HG03442 (cell line): ENCODE data around the gene LRIT2.
"Not testable (repeated sequence)": the region's sequence is repeated elsewhere in the genome, so short reads cannot be mapped to it uniquely, and the experiment has no call there.

Experiments used
- ATAC-seq: cut with Tn5 transposase; IDR thresholded peaks from one replicate; pipeline ENCODE4 v1.9.1; 2021; ENCODE audit warnings: mild to moderate bottlenecking, moderate library complexity; ENCODE audit not compliant: unreplicated experiment

Gene LRIT2

GRCh38 chr10:84188815-84189214 lies 36.5 kb downstream of the LRIT2 start:
- ATAC-seq = no peak

GRCh38 chr10:84185526-84186175 lies 39.7 kb downstream of the LRIT2 start:
- ATAC-seq = no peak

- ATAC-seq = no peak
Measured at GRCh38 chr10:84184517-84184916, 40.8 kb downstream of the LRIT2 start.

GRCh38 chr10:84181631-84182030 lies 43.7 kb downstream of the LRIT2 start:
- no peak for ATAC-seq

GRCh38 chr10:84180386-84180785 lies 45.0 kb downstream of the LRIT2 start:
- not testable (repeated sequence) for ATAC-seq

- ATAC-seq = peak; percentile 93
Measured at GRCh38 chr10:84179059-84179710, 46.2 kb downstream of the LRIT2 start.

GRCh38 chr10:84178160-84178609 lies 47.2 kb downstream of the LRIT2 start:
- no peak for ATAC-seq

- peak; percentile 40 for ATAC-seq
Measured at GRCh38 chr10:84177541-84178141, 47.7 kb downstream of the LRIT2 start.

GRCh38 chr10:84176836-84177474 lies 48.4 kb downstream of the LRIT2 start:
- ATAC-seq = no peak

- no peak for ATAC-seq
Measured at GRCh38 chr10:84176351-84176750, 49.0 kb downstream of the LRIT2 start.

GRCh38 chr10:84175436-84175835 lies 49.9 kb downstream of the LRIT2 start:
- ATAC-seq = no peak

- peak; percentile 26 for ATAC-seq
Measured at GRCh38 chr10:84173501-84173929, 51.8 kb downstream of the LRIT2 start, which contains the start of gene GPR15LG. Gene GPR15LG, plus strand, starts transcription at chr10:84173801. Its CDS starts 51 bp downstream, at chr10:84173852.

- peak; percentile 53 for ATAC-seq
Measured at GRCh38 chr10:84172467-84173356, 52.6 kb downstream of the LRIT2 start.

- peak; percentile 36 for ATAC-seq
Measured at GRCh38 chr10:84171700-84172466, 53.5 kb downstream of the LRIT2 start.

- not testable (repeated sequence) for ATAC-seq
Measured at GRCh38 chr10:84171237-84171636, 54.1 kb downstream of the LRIT2 start.
